Natural killer cell (primary cell): ENCODE data around the gene KIF16B. TPM values are rescaled to one million over a fixed set of nuclear protein-coding genes. Genes with fewer than 3 reads are reported as not detected.

Experiments used
- ATAC-seq, 3 donors: fragments of 150-1000 bp in 2 of 3; fragments of 200-7000 bp in 1 of 3; cut with Tn5 transposase; 1 replicate in 1 of 3; 2 replicates in 2 of 3; pipeline ENCODE4 v1.10.0; 2021; ENCODE audit warnings: mild to moderate bottlenecking in 2 of 3, moderate library complexity in 2 of 3
- DNase-seq, 2 donors: peaks; one replicate each; pipeline versions ENCODE4 v3.0.0 to v3.0.0-alpha.2; 2013 to 2021; ENCODE audit warnings: mixed read lengths in 1 of 2
- H3K27ac ChIP-seq: one replicate; pipeline ENCODE4 v1.5.1; 2013; ENCODE audit warnings: mild to moderate bottlenecking, low read length
- H3K27me3 ChIP-seq: one replicate; pipeline ENCODE4 v1.6.1; 2013; ENCODE audit warnings: low read length; ENCODE audit not compliant: control insufficient read depth, insufficient read depth
- H3K36me3 ChIP-seq: one replicate; pipeline ENCODE4 v1.6.1; 2013; ENCODE audit warnings: low read length; ENCODE audit not compliant: control insufficient read depth, insufficient read depth
- H3K4me1 ChIP-seq: one replicate; pipeline ENCODE4 v1.6.1; 2013; ENCODE audit warnings: low read length; ENCODE audit not compliant: control insufficient read depth, insufficient read depth
- H3K4me3 ChIP-seq: one replicate; pipeline ENCODE4 v1.5.1; 2013; ENCODE audit warnings: low read length
- H3K9me3 ChIP-seq: one replicate; pipeline ENCODE4 v1.6.1; 2013; ENCODE audit warnings: low read length; ENCODE audit not compliant: control insufficient read depth, insufficient read depth
- H3K27ac Mint-ChIP-seq, 2 donors: one replicate each; pipeline ENCODE4 v1.8.0; 2022; ENCODE audit warnings: mild to moderate bottlenecking in 2 of 2, mixed read lengths in 2 of 2, moderate library complexity in 1 of 2
- H3K27me3 Mint-ChIP-seq, 2 donors: one replicate each; pipeline ENCODE4 v1.8.0; 2022; ENCODE audit warnings: low read depth in 2 of 2, mixed read lengths in 2 of 2
- H3K36me3 Mint-ChIP-seq: one replicate; pipeline ENCODE4 v1.8.0; 2022; ENCODE audit warnings: mixed read lengths
- H3K4me1 Mint-ChIP-seq, 2 donors: one replicate each; pipeline ENCODE4 v1.8.0; 2022; ENCODE audit warnings: mixed read lengths in 2 of 2
- H3K4me3 Mint-ChIP-seq: one replicate; pipeline ENCODE4 v1.8.0; 2022; ENCODE audit warnings: mild to moderate bottlenecking, moderate library complexity, mixed read lengths
- H3K9me3 Mint-ChIP-seq, 2 donors: one replicate each; pipeline ENCODE4 v1.8.0; 2022; ENCODE audit warnings: mixed read lengths in 2 of 2
- WGBS: methylation state at CpG from one replicate; pipeline ENCODE4 v1.1.7; 2013; ENCODE audit warnings: missing lambda C conversion rate; ENCODE audit not compliant: insufficient coverage; 5-methylcytosine and 5-hydroxymethylcytosine counted together
- intact Hi-C: fragments of 100-400 bp; cut with micrococcal nuclease; formaldehyde crosslinking; loops from one replicate; pipeline ENCODE4 v1.14.2; 2022
- total RNA-seq, 4 donors: library from RNA; stranded (reverse); fragments of 120-200 nt in 1 of 4; gene quantifications; one replicate each; pipeline versions ENCODE4 v1.2.3 to v1.2.4, GENCODE V29; 2013 to 2022
- TF ChIP-seq, protein P1 (sequence below): fragments of 200-600 bp; IDR thresholded peaks from one replicate; pipeline ENCODE4 v1.8.0; 2022; ENCODE audit warnings: antibody characterized with exemption

KIF16B gene
- total RNA-seq, 3 donors from 2014 or later (not counting 1 experiment from before 2014, with no cell fraction given), result 3.9 to 11.8 (median 9.2) TPM

DNA sequence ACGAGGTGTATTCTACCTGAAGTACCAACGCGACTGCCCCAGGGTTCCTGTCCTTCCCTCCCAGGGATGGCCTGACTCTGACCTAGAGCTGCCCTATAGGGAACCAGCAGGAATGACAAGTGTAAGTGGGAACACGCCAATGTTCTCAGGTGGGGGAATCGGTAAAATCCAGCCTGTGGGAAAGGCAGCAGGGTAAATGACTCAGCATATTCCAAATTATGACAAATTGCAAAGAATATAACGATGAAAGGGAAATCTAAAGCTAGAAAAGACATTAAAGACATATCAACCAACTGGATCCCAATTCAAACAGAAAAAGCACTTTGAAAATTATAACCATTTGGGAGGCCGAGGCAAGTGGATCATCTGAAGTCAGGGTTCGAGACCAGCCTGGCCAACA, 41.8 kb downstream of the KIF16B start:
- no peak for ATAC-seq
- Mint-ChIP-seq H3K4me3 (no peak overlapping the region), H3K9me3 (peaks cover 0 to 2% of the 10 kb centered on the region in 2 donors), H3K27me3 (no peaks in the 10 kb centered on the region), H3K27ac (no peak overlapping the region), H3K4me1 (no peaks in the 10 kb centered on the region), H3K36me3 (no peaks in the 10 kb centered on the region)
- no peak overlapping the region for H3K27ac ChIP-seq
- H3K36me3 ChIP-seq, result no peaks in the 10 kb centered on the region
- no peaks in the 10 kb centered on the region for H3K9me3 ChIP-seq
- no peak overlapping the region for H3K4me3 ChIP-seq
- intact Hi-C loops, result no loop called here
- no peaks in the 10 kb centered on the region for H3K4me1 ChIP-seq
- DNase-seq, result no peak
- WGBS, result 97% methylated on average over 8 of the region's 8 CpGs
- TF ChIP-seq, protein P1, sequence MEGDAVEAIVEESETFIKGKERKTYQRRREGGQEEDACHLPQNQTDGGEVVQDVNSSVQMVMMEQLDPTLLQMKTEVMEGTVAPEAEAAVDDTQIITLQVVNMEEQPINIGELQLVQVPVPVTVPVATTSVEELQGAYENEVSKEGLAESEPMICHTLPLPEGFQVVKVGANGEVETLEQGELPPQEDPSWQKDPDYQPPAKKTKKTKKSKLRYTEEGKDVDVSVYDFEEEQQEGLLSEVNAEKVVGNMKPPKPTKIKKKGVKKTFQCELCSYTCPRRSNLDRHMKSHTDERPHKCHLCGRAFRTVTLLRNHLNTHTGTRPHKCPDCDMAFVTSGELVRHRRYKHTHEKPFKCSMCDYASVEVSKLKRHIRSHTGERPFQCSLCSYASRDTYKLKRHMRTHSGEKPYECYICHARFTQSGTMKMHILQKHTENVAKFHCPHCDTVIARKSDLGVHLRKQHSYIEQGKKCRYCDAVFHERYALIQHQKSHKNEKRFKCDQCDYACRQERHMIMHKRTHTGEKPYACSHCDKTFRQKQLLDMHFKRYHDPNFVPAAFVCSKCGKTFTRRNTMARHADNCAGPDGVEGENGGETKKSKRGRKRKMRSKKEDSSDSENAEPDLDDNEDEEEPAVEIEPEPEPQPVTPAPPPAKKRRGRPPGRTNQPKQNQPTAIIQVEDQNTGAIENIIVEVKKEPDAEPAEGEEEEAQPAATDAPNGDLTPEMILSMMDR, result no peak
- H3K27me3 ChIP-seq, result no peaks in the 10 kb centered on the region

DNA sequence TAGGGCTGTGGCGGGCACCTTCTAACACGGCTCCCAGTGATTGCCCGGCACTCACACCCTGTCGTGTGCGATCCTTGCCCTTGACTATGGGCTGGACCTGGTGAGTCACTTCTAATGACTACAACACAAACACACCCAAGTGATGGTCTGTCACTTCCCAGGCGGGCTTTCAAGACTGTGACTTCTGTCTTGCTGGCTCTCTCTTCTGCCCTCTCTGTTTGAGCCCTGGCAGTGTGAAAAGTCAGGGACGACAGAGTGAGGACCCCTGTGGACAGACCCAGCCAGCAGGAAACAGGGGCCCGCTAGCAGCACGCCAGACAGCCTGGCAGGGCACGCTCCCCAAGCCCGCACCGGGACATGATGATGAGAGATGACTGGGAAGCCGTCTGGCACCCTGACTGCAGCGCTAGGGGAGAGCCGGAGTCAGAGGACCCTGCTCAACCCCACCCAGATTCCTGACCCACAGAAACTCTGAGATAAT, 43.0 kb downstream of the KIF16B start:
- ATAC-seq (no peak), DNase-seq (no peak)
- Mint-ChIP-seq H3K27me3 (no peaks in the 10 kb centered on the region), H3K9me3 (no peaks in the 10 kb centered on the region), H3K4me1 (no peaks in the 10 kb centered on the region), H3K27ac (no peak overlapping the region), H3K36me3 (no peaks in the 10 kb centered on the region), H3K4me3 (no peak overlapping the region)
- Histone ChIP-seq H3K9me3 (no peaks in the 10 kb centered on the region), H3K27me3 (no peaks in the 10 kb centered on the region), H3K4me1 (no peaks in the 10 kb centered on the region), H3K4me3 (no peak overlapping the region), H3K36me3 (no peaks in the 10 kb centered on the region), H3K27ac (no peak overlapping the region)
- TF ChIP-seq, protein P1, result no peak
- 94% methylated on average over 15 of the region's 15 CpGs for WGBS
- intact Hi-C loops, result no loop called here

DNA sequence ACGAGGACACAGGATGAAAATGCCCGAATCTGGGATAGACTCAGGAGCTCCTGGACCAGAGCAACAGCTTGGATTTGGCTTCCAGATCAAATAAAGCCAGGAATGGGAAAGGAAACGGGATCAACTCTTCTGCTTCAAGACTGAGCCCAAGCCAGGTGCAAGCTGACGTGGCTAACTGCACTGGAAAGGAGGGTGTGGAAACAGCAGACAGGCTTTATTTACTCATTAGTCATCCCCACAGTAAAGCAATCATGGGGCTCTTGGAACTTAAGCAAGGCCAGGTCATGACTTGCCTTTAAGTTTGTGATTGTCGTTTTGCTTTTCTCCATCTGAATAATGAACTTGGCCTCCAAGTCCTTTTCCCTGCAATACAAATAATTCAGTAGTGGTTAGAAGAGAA, 45.2 kb downstream of the KIF16B start:
- Histone ChIP-seq H3K4me3 (no peak overlapping the region), H3K27me3 (no peaks in the 10 kb centered on the region), H3K9me3 (no peaks in the 10 kb centered on the region), H3K36me3 (no peaks in the 10 kb centered on the region), H3K27ac (no peak overlapping the region), H3K4me1 (no peaks in the 10 kb centered on the region)
- TF ChIP-seq, protein P1, result no peak
- ATAC-seq (no peak), DNase-seq (no peak)
- Mint-ChIP-seq H3K4me3 (no peak overlapping the region), H3K27me3 (no peaks in the 10 kb centered on the region), H3K9me3 (no peaks in the 10 kb centered on the region), H3K36me3 (no peaks in the 10 kb centered on the region), H3K4me1 (no peaks in the 10 kb centered on the region), H3K27ac (no peak overlapping the region)
- 89% methylated on average over 4 of the region's 5 CpGs for WGBS
- intact Hi-C loops, result no loop called here

DNA sequence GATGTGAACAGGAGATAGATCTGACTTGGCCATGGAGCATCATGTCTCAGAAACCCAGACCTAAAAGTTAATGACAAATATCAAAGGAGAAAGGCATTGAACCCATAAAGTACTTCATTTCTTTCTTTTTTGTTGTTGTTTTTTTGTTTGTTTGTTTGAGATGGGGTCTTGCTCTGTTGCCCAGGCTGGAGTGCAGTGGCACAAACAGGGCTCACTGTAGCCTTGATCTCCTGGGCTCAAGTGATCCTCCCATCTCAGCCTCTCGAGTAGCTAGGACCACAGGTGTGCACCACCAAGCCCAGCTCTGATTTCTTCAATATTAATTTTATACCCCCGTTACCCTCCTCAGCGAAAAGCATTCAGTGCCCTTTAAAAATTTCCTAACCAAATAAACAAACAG, 45.8 kb downstream of the KIF16B start:
- no peaks in the 10 kb centered on the region for H3K4me1 ChIP-seq
- DNase-seq (no peak), ATAC-seq (no peak)
- WGBS, result 97% methylated on average over 3 of the region's 3 CpGs
- Mint-ChIP-seq H3K27ac (no peak overlapping the region), H3K4me1 (no peaks in the 10 kb centered on the region), H3K9me3 (no peaks in the 10 kb centered on the region), H3K27me3 (no peaks in the 10 kb centered on the region), H3K36me3 (no peaks in the 10 kb centered on the region), H3K4me3 (no peak overlapping the region)
- intact Hi-C loops, result no loop called here
- H3K27ac ChIP-seq, result no peak overlapping the region
- TF ChIP-seq, protein P1, result no peak
- no peaks in the 10 kb centered on the region for H3K36me3 ChIP-seq
- H3K27me3 ChIP-seq, result no peaks in the 10 kb centered on the region
- H3K9me3 ChIP-seq, result no peaks in the 10 kb centered on the region
- no peak overlapping the region for H3K4me3 ChIP-seq
